Lung (tissue), 12 donors: Measurements from ENCODE around the gene C9orf72. TPM values are rescaled to one million over a fixed set of nuclear protein-coding genes. Genes with fewer than 3 reads are reported as not detected.
A peak's percentile ranks its signal among the peaks of the same experiment; 100 is the strongest.

Experiments
- ATAC-seq: fragments of 200-7000 bp; cut with Tn5 transposase; one replicate; pipeline ENCODE4 v1.9.1; 2020; ENCODE audit warnings: moderate number of reproducible peaks; ENCODE audit not compliant: insufficient read depth, low FRiP score
- DNase-seq, 3 donors: peaks; one replicate each; pipeline ENCODE4 v3.0.0-alpha.2; 2013 to 2017
- H3K27ac ChIP-seq, 2 donors: one replicate each; pipeline ENCODE4 v1.5.1; 2013; ENCODE audit warnings: mild to moderate bottlenecking in 2 of 2, moderate library complexity in 2 of 2, control low read depth in 1 of 2, inconsistent platforms in 1 of 2, low read depth in 1 of 2, low read length in 1 of 2
- H3K27me3 ChIP-seq, 3 donors: one replicate each; pipeline ENCODE4 v1.5.1; 2013; ENCODE audit warnings: low read length in 2 of 3; ENCODE audit not compliant: control insufficient read depth in 3 of 3, insufficient read depth in 3 of 3
- H3K36me3 ChIP-seq, 4 donors: one replicate each; pipeline ENCODE4 v1.5.1; 2013; ENCODE audit warnings: low read length in 4 of 4, mild to moderate bottlenecking in 1 of 4, moderate library complexity in 1 of 4; ENCODE audit not compliant: control insufficient read depth in 4 of 4, insufficient read depth in 4 of 4
- H3K4me1 ChIP-seq, 5 donors: one replicate each; pipeline ENCODE4 v1.5.1; 2013; ENCODE audit warnings: low read length in 5 of 5, mild to moderate bottlenecking in 2 of 5, moderate library complexity in 1 of 5; ENCODE audit not compliant: control insufficient read depth in 5 of 5, insufficient read depth in 5 of 5
- H3K4me3 ChIP-seq: one replicate; pipeline ENCODE4 v1.5.1; 2013; ENCODE audit warnings: mild to moderate bottlenecking, control low read depth, moderate library complexity
- H3K9ac ChIP-seq, 2 donors: one replicate each; pipeline ENCODE4 v1.5.1; 2013; ENCODE audit warnings: low read length in 2 of 2, control low read depth in 1 of 2; ENCODE audit not compliant: insufficient read depth in 1 of 2
- H3K9me3 ChIP-seq, 4 donors: one replicate each; pipeline ENCODE4 v1.5.1; 2013; ENCODE audit warnings: low read length in 3 of 4, mild to moderate bottlenecking in 1 of 4, moderate library complexity in 1 of 4; ENCODE audit not compliant: control insufficient read depth in 4 of 4, insufficient read depth in 3 of 4
- CTCF ChIP-seq: IDR thresholded peaks from 2 replicates; pipeline ENCODE4 v1.5.1; 2012; ENCODE audit warnings: mild to moderate bottlenecking; ENCODE audit errors: control extremely low read depth, extremely low read depth
- WGBS, 2 donors: extraction: QIAGEN DNeasy Blood & Tissue Kit; methylation state at CpG; one replicate each; pipeline ENCODE4 v1.1.7; 2013; 5-methylcytosine and 5-hydroxymethylcytosine counted together
- polyA plus RNA-seq, 2 donors: library from polyadenylated mRNA; stranded (reverse); fragments of 200-250 nt; gene quantifications; one replicate each; pipeline ENCODE4 v1.2.1, GENCODE V29; 2013
- total RNA-seq, 2 donors: library from RNA; depleted of rRNA in 1 of 2; stranded (reverse); fragments of >200 nt in 1 of 2; gene quantifications; one replicate each; pipeline ENCODE4 v1.2.1, GENCODE V29; 2014 to 2021
- donor health status: control.
- donor health status: control.
- donor health status: Bipolar disorder and iron deficiency.
- donor health status: healthy.
- donor health status: DM: yes; HTN: yes; CAD: no.

The C9orf72 gene
- total and polyA plus RNA-seq, 4 donors: 14.4 to 59.6 (median 23.5) TPM

DNA sequence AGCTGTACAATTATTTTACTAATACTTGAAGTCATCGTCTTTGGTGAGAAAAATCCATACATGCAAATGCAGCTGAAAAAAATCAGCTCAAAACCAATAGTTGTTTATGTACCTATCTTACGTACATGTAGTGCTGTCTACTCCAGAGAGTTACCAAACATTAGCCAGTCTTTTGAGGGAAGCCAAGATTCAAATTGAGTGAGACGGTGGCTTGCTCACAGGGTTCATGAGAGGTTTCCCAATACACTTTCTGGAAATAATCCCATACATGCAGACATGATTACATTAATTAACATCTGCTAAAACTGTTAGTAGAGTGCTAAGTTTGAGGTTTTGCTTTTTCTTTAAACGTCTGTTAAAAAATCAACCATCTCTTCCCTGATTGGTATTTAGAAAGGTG lies 2.3 kb downstream of the C9orf72 start:
- Histone ChIP-seq H3K9ac (no peak overlapping the region), H3K36me3 (peaks cover 2 to 6% (median 4%) of the 10 kb centered on the region in 4 donors), H3K27ac (no peak overlapping the region), H3K4me3 (no peak overlapping the region), H3K9me3 (no peaks in the 10 kb centered on the region), H3K4me1 (peaks cover 0 to 19% (median 16%) of the 10 kb centered on the region in 5 donors), H3K27me3 (no peaks in the 10 kb centered on the region)
- no peak for TF ChIP-seq CTCF
- ATAC-seq (no peak), DNase-seq (peak in 1 of 3 donors; percentile 28)
- WGBS, 2 donors: 79 to 86% methylated on average over 4 of the region's 4 CpGs

- WGBS, 2 donors: 34 to 64% methylated on average over 2 of the region's 2 CpGs
- no peak for TF ChIP-seq CTCF
- Histone ChIP-seq H3K27me3 (no peaks in the 10 kb centered on the region), H3K9ac (no peak overlapping the region), H3K27ac (no peak overlapping the region), H3K36me3 (peaks cover 2 to 13% (median 7%) of the 10 kb centered on the region in 4 donors), H3K9me3 (no peaks in the 10 kb centered on the region), H3K4me3 (no peak overlapping the region), H3K4me1 (peaks cover 0 to 19% (median 15%) of the 10 kb centered on the region in 5 donors)
- no peak for ATAC-seq
- no peak for DNase-seq
Observed at GRCh38 chr9:27569406-27569805, 3.9 kb downstream of the C9orf72 start.

DNA sequence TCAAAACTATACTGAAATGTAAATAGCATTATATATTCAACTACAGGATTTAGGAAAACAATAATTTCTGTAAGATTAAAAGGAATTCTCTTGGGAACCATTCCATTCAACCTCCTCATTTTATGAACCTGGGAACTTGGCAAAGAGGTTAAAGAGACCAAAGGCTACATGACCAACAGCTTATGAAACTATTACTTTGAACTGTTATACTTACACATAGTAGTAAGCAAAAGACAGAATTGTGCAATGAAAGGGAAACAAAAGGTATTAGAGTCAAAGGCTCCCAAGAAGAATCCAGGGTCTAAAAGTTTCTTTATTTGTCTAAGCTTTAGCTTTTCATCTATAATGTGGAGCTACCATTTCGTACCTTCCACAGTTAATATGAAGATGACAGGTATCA lies 7.2 kb downstream of the C9orf72 start:
- H3K4me3 ChIP-seq: no peak overlapping the region
- no peak overlapping the region for H3K27ac ChIP-seq
- no peak for TF ChIP-seq CTCF
- H3K27me3 ChIP-seq: no peaks in the 10 kb centered on the region
- no peak overlapping the region for H3K9ac ChIP-seq
- no peak for ATAC-seq
- peaks cover 2 to 21% (median 10%) of the 10 kb centered on the region in 4 donors for H3K36me3 ChIP-seq
- no peak for DNase-seq
- peaks cover 0 to 13% (median 0%) of the 10 kb centered on the region in 5 donors for H3K4me1 ChIP-seq
- no peaks in the 10 kb centered on the region for H3K9me3 ChIP-seq
- 97 to 99% methylated on average over 1 of the region's 1 CpG for WGBS, 2 donors

GRCh38 chr9:27565696-27566095 lies 7.6 kb downstream of the C9orf72 start:
- Histone ChIP-seq H3K27me3 (no peaks in the 10 kb centered on the region), H3K4me3 (no peak overlapping the region), H3K4me1 (peaks cover 0 to 13% (median 0%) of the 10 kb centered on the region in 5 donors), H3K9ac (no peak overlapping the region), H3K27ac (no peak overlapping the region), H3K9me3 (no peaks in the 10 kb centered on the region), H3K36me3 (peaks cover 3 to 21% (median 10%) of the 10 kb centered on the region in 4 donors)
- ATAC-seq (no peak), DNase-seq (no peak)
- TF ChIP-seq CTCF: no peak
